Breast epithelium (tissue), 4 donors: Measurements from ENCODE around the gene PCDH15. TPM values are rescaled to one million over a fixed set of nuclear protein-coding genes. Genes with fewer than 3 reads are reported as not detected.

Experiments
- DNase-seq, 2 donors: peaks; one replicate each; pipeline ENCODE4 v3.0.0-alpha.2; 2019; ENCODE audit warnings: low spot score in 2 of 2
- H3K27ac ChIP-seq, 2 donors: fragments of 200-600 bp; sonication (generic) in 1 of 2; one replicate each; pipeline ENCODE4 v1.5.1; 2016 to 2019; ENCODE audit warnings: mild to moderate bottlenecking in 1 of 2
- H3K27me3 ChIP-seq, 2 donors: fragments of 200-600 bp; sonication (generic) in 1 of 2; one replicate each; pipeline versions ENCODE4 v1.5.1 to v1.6.0; 2017 to 2019; ENCODE audit warnings: control low read depth in 1 of 2, mild to moderate bottlenecking in 1 of 2
- H3K36me3 ChIP-seq: fragments of 200-600 bp; one replicate; pipeline ENCODE4 v1.5.1; 2019
- H3K4me1 ChIP-seq, 2 donors: fragments of 200-600 bp; sonication (generic); one replicate each; pipeline ENCODE4 v1.5.1; 2016 to 2019; ENCODE audit warnings: control low read depth in 1 of 2
- H3K4me3 ChIP-seq, 3 donors: fragments of 200-600 bp; sonication (generic); 1 replicate in 2 of 3; 2 replicates in 1 of 3; pipeline ENCODE4 v1.5.1; 2016 to 2019; ENCODE audit warnings: mild to moderate bottlenecking in 3 of 3, moderate library complexity in 2 of 3
- H3K9me3 ChIP-seq, 2 donors: fragments of 200-600 bp; sonication (generic) in 1 of 2; one replicate each; pipeline ENCODE4 v1.5.1; 2016 to 2019; ENCODE audit warnings: control low read depth in 1 of 2
- CTCF ChIP-seq, 3 donors: fragments of 450-650 bp; IDR thresholded peaks; one replicate each; pipeline ENCODE4 v1.5.1; 2016 to 2017; ENCODE audit warnings: antibody characterized with exemption in 3 of 3, mild to moderate bottlenecking in 3 of 3, moderate library complexity in 3 of 3
- POLR2A ChIP-seq: fragments of 450-650 bp; IDR thresholded peaks from one replicate; pipeline ENCODE4 v1.6.1; 2016; ENCODE audit warnings: antibody characterized with exemption, mild to moderate bottlenecking, moderate library complexity
- POLR2AphosphoS5 ChIP-seq, 3 donors: sonication (generic); formaldehyde crosslinking; IDR thresholded peaks; one replicate each; pipeline ENCODE4 v1.6.1; 2017; ENCODE audit warnings: antibody characterized with exemption in 3 of 3
- intact Hi-C: fragments of 100-400 bp; cut with DNase I; formaldehyde crosslinking; loops from one replicate; pipeline ENCODE4 v1.15.1; 2023; ENCODE audit warnings: low total_unique reads
- total RNA-seq, 3 donors: library from RNA; depleted of rRNA; stranded (reverse); fragments of >200 nt; gene quantifications; one replicate each; pipeline ENCODE4 v1.1.0, GENCODE V29; 2016

Gene PCDH15
- total RNA-seq, 3 donors from 2014 or later, result not detected

GRCh38 chr10:54234832-54235231 is 566.2 kb downstream of the PCDH15 start:
- Histone ChIP-seq H3K4me1 (no peaks in the 10 kb centered on the region), H3K36me3 (no peaks in the 10 kb centered on the region), H3K4me3 (no peak overlapping the region), H3K27ac (no peak overlapping the region), H3K9me3 (peaks cover 8 to 9% of the 10 kb centered on the region in 2 donors), H3K27me3 (no peaks in the 10 kb centered on the region)
- intact Hi-C loops, result no loop called here
- DNase-seq, result no peak
- TF ChIP-seq CTCF (IDR thresholded peaks at IDR 0.05) (no peak), POLR2AphosphoS5 (IDR thresholded peaks at IDR 0.05) (no peak), POLR2A (no peak)

DNA sequence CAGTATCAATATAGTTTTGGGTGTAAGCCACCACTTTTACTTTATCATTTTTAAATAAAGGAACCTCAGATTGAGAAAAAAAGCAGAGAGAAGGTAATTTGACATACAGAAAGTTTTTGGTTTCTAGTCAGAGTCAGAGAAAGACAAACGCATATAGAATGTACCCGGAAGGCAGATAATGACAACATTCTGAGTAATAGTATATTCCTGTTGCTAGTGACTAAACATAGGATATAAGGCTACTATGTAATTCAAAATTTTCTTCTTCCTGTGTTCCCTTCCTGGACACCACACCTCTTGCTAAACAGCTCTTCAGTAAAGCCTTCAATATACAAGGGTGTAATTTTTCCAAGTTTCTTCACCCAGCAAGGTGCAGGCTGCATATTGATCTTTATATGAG is 597.6 kb downstream of the PCDH15 start:
- no peak overlapping the region for H3K27ac ChIP-seq
- TF ChIP-seq POLR2A, result no peak
- TF ChIP-seq POLR2AphosphoS5 (IDR thresholded peaks at IDR 0.05), result no peak
- TF ChIP-seq CTCF (IDR thresholded peaks at IDR 0.05), result no peak
- H3K9me3 ChIP-seq, result no peaks in the 10 kb centered on the region
- H3K4me3 ChIP-seq, result no peak overlapping the region
- H3K36me3 ChIP-seq, result no peaks in the 10 kb centered on the region
- H3K27me3 ChIP-seq, result no peaks in the 10 kb centered on the region
- no peaks in the 10 kb centered on the region for H3K4me1 ChIP-seq
- intact Hi-C loops, result no loop called here
- no peak for DNase-seq

DNA sequence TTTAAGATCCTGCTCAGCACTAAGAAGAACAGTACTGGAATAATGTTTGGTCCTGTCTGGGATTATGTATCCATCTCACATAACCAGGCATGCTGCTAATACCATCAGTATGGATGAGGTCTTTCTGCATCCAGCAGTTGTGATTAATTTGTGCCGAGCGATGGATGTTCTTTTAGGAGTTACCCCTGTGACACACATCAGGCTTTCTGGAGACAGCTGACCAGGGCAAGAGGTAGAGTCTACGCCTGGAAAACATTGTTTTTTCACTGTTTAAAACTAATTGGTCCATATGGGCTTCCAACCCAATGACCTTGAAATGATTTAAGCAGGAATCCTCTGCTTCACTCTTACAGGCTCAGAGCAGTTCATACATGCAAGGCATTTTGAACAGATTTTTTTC is 603.0 kb downstream of the PCDH15 start:
- no peaks in the 10 kb centered on the region for H3K36me3 ChIP-seq
- no peaks in the 10 kb centered on the region for H3K9me3 ChIP-seq
- DNase-seq, result no peak
- intact Hi-C loops, result no loop called here
- no peak overlapping the region for H3K27ac ChIP-seq
- no peaks in the 10 kb centered on the region for H3K4me1 ChIP-seq
- no peak overlapping the region for H3K4me3 ChIP-seq
- TF ChIP-seq POLR2AphosphoS5 (IDR thresholded peaks at IDR 0.05) (no peak), POLR2A (no peak), CTCF (IDR thresholded peaks at IDR 0.05) (no peak)
- H3K27me3 ChIP-seq, result no peaks in the 10 kb centered on the region

- DNase-seq, result no peak
- Histone ChIP-seq H3K36me3 (no peaks in the 10 kb centered on the region), H3K27me3 (no peaks in the 10 kb centered on the region), H3K4me1 (no peaks in the 10 kb centered on the region), H3K4me3 (no peak overlapping the region), H3K9me3 (no peaks in the 10 kb centered on the region), H3K27ac (no peak overlapping the region)
- TF ChIP-seq POLR2AphosphoS5 (IDR thresholded peaks at IDR 0.05), result no peak
- no peak for TF ChIP-seq POLR2A
- no peak for TF ChIP-seq CTCF (IDR thresholded peaks at IDR 0.05)
- intact Hi-C loops, result no loop called here
These were observed 606.2 kb downstream of the PCDH15 start for GRCh38 chr10:54194806-54195205.

GRCh38 chr10:54159924-54160323 is 641.1 kb downstream of the PCDH15 start:
- intact Hi-C loops, result no loop called here
- H3K9me3 ChIP-seq, result no peaks in the 10 kb centered on the region
- no peak overlapping the region for H3K27ac ChIP-seq
- H3K36me3 ChIP-seq, result no peaks in the 10 kb centered on the region
- H3K4me3 ChIP-seq, result no peak overlapping the region
- H3K27me3 ChIP-seq, result no peaks in the 10 kb centered on the region
- H3K4me1 ChIP-seq, result no peaks in the 10 kb centered on the region
- no peak for DNase-seq
- TF ChIP-seq POLR2A, result no peak
- TF ChIP-seq CTCF (IDR thresholded peaks at IDR 0.05), result no peak
- TF ChIP-seq POLR2AphosphoS5 (IDR thresholded peaks at IDR 0.05), result no peak
